ENCODE measurements around the gene TNS1. TPM values are rescaled to one million over a fixed set of nuclear protein-coding genes. Genes with fewer than 3 reads are reported as not detected.

Gene TNS1
- total RNA-seq, 2 donors from 2014 or later = 168 to 174 TPM

GRCh38 chr2:218010140-218010983 lies 7.6 kb upstream of the TNS1 start:
- ATAC-seq = peak; percentile 89
- H3K27me3 ChIP-seq = no peaks in the 10 kb centered on the region
- WGBS, 2 donors = 2 to 16% methylated on average over 5 to 66 of the region's 72 CpGs

GRCh38 chr2:218009765-218010139 lies 7.0 kb upstream of the TNS1 start:
- intact Hi-C loops (cut with DNase I) = no loop called here
- ATAC-seq (no peak), DNase-seq (no peak)
- 4% methylated on average over 19 of the region's 20 CpGs; no CpG with 5 or more reads in 1 of the 2 donors for WGBS, 2 donors
- Histone ChIP-seq H3K4me3 (peak overlapping the region; percentile 5 to 24), H3K36me3 (replicated peaks in 1 of 2; ENCODE audit: insufficient read depth in 1 of 2, low read depth in 2 of 2) (no peaks in the 10 kb centered on the region), H3K27me3 (no peaks in the 10 kb centered on the region), H3K4me1 (peaks cover 20% of the 10 kb centered on the region), H3K27ac (peak overlapping the region in 1 of 4 donors; percentile 13), H3K9me3 (no peaks in the 10 kb centered on the region)
- no peak for TF ChIP-seq POLR2A (IDR thresholded peaks at IDR 0.05)
- no peak for TF ChIP-seq CTCF (IDR thresholded peaks at IDR 0.05)

More at GRCh38 chr2:218010140-218010983, 7.6 kb upstream of the TNS1 start:
- no peaks in the 10 kb centered on the region for H3K9me3 ChIP-seq
- H3K4me1 ChIP-seq = peaks cover 16% of the 10 kb centered on the region
- peak overlapping the region; percentile 5 to 24 for H3K4me3 ChIP-seq
- no peaks in the 10 kb centered on the region for H3K36me3 ChIP-seq (replicated peaks in 1 of 2; ENCODE audit: insufficient read depth in 1 of 2, low read depth in 2 of 2)
- DNase-seq = peak; percentile 67 to 82 (median 72)
- H3K27ac ChIP-seq = peak overlapping the region in 1 of 4 donors; percentile 13
- intact Hi-C loops (cut with DNase I) = no loop called here
- TF ChIP-seq CTCF (IDR thresholded peaks at IDR 0.05) (peak; percentile 49 to 78 (median 62)), POLR2A (IDR thresholded peaks at IDR 0.05) (no peak)

GRCh38 chr2:218009231-218009630 lies 6.4 kb upstream of the TNS1 start:
- Histone ChIP-seq H3K27me3 (no peaks in the 10 kb centered on the region), H3K4me1 (peaks cover 26% of the 10 kb centered on the region), H3K4me3 (no peak overlapping the region), H3K36me3 (replicated peaks in 1 of 2; ENCODE audit: insufficient read depth in 1 of 2, low read depth in 2 of 2) (no peaks in the 10 kb centered on the region), H3K9me3 (no peaks in the 10 kb centered on the region), H3K27ac (no peak overlapping the region)
- ATAC-seq (no peak), DNase-seq (no peak)
- TF ChIP-seq POLR2A (IDR thresholded peaks at IDR 0.05) (no peak), CTCF (IDR thresholded peaks at IDR 0.05) (no peak)
- WGBS, 2 donors = 31 to 40% methylated on average over 8 of the region's 8 CpGs
- intact Hi-C loops (cut with DNase I) = no loop called here

GRCh38 chr2:218008060-218009040 lies 5.6 kb upstream of the TNS1 start:
- no peak overlapping the region for H3K27ac ChIP-seq
- ATAC-seq = no peak
- H3K4me3 ChIP-seq = no peak overlapping the region
- H3K36me3 ChIP-seq (replicated peaks in 1 of 2; ENCODE audit: insufficient read depth in 1 of 2, low read depth in 2 of 2) = no peaks in the 10 kb centered on the region
- TF ChIP-seq CTCF (IDR thresholded peaks at IDR 0.05) = no peak
- no peak for TF ChIP-seq POLR2A (IDR thresholded peaks at IDR 0.05)
- no peaks in the 10 kb centered on the region for H3K27me3 ChIP-seq
- WGBS, 2 donors = 72 to 87% methylated on average over 12 of the region's 12 CpGs
- intact Hi-C loops (cut with DNase I) = no loop called here
- H3K9me3 ChIP-seq = no peaks in the 10 kb centered on the region
- peaks cover 34% of the 10 kb centered on the region for H3K4me1 ChIP-seq
- no peak for DNase-seq
